Measurements from ENCODE around the gene CEP72.

CEP72 gene

DNA sequence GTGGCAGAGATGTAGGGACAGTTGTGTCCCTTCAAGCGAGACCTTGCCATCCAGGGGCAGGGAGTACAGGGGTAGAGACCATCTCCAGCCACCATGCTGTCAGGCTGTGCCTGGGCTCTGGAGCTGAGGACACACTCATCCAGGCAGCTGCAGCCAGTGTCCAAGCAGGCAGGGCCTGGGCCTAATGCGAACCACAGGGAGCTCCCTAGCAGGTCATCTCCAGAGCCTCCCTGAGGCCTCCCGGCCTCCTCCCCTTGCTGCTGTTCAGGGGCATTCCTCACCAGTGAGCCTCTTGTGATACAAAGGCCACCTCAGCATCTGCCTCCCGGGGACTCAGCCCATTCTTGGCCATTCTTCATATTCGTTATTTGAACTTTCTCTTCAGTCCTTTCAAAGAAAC, 46.0 kb downstream of the CEP72 start:
- no peak for DNase-seq (ENCODE audit: low spot score)

DNA sequence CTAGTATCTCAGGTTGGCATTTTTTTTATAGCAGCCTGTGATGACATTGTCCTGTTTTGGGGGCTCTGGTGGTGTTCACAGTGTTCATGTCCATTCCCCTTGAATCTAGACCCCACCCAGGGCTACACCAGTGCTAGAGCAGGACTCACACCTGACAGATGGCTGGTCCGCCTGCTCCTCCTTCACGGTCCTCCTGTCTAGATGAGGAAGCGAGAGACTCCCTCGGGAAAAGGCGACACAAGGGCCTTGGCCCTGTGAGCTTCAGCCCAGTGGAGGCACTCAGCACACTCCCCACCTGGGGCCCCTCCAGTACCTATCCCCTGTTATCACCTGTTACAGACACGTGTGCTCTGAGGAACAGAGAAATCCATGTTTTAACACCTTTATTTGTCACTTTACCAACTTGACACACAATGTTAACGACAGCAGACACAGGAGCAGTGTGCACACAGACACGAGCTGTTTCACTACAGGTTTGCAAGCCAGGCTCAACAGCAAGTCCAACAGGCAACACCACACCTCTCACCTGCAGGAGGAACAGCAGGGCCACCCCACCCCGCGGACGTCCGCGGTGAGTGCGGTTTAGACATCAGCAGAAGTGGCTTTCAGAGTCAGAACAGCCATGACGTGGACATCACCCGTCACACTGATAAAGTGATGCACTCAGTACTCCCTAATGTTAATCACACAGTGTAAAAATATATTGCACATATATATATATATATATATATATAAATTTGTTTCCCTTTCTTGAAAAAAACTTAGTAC, 47.5 kb downstream of the CEP72 start:
- no peak for DNase-seq (ENCODE audit: low spot score)

- DNase-seq (ENCODE audit: low spot score) = no peak
These were observed 48.4 kb downstream of the CEP72 start for GRCh38 chr5:660491-661030.

- DNase-seq (ENCODE audit: low spot score) = no peak
These were observed 50.0 kb downstream of the CEP72 start for GRCh38 chr5:661891-662750.

DNA sequence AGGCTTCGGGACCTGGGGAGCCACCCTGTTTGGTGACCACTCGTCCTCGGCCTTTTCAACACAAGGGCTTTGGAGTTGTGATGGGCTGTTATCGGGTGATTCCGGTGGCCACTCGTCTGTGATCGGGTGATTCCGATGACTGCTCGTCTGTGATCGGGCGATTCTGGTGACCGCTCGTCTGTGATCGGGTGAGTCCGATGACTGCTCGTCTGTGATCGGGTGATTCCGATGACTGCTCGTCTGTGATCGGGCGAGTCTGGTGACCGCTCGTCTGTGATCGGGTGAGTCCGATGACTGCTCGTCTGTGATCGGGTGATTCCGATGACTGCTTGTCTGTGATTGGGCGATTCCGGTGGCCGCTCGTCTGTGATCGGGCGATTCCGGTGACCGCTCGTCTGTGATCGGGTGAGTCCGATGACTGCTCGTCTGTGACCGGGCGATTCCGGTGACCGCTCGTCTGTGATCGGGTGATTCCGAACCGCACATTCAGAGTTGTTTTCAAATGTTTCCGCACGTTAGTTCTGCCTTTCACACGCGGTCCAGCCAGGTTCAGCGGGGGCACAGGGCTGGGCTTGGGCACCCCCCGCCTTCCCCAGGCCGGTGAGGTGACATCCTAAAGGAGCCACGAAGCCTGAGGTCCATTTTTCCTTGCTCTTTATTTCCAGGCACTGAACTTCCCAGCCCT, 50.8 kb downstream of the CEP72 start:
- DNase-seq (ENCODE audit: low spot score) = no peak

DNA sequence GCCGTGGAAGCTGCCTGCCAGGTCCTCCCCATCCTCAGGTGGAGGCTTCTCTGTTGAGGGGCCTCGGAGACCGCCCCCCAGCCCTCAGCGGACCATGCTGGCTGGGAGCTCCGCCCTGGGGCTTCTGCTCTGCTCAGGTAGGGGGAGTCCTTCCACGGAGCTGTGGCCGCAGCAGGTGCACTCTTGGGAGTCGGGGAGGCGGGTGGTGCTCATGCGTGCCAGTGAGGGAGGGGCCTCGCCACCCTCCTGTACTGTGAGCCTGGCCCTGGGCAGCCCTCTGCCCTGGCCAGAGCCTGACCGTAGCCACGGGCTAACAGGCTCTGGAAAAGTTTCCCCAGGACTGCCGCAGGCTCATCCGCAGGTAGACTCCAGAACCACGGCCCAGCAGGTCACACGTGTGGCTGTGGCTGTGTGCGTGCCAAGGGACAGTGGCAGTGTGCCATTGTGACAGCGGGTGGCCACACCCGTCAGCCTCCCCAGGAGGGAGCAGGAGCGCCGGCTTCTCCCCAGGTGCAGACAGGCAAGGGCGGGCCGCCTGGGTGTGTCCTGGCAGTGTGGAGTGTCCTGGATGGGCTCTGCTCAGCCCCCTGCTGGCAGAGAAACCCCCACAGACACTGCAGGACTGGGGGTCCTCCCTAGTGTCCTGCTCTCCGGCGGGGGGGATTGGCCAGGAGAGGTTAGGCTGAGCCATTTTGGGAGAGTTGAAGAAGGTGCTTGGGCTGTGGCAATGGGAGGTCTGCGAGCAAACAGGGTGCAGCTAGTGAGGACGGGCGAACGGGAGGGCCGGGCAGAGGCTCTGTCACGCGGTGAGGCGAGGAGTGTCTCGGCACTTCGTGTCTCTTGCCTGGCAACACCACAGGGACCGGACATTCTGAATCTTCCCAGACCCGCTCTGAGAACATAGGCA, 51.5 kb downstream of the CEP72 start:
- DNase-seq (ENCODE audit: low spot score) = no peak

DNA sequence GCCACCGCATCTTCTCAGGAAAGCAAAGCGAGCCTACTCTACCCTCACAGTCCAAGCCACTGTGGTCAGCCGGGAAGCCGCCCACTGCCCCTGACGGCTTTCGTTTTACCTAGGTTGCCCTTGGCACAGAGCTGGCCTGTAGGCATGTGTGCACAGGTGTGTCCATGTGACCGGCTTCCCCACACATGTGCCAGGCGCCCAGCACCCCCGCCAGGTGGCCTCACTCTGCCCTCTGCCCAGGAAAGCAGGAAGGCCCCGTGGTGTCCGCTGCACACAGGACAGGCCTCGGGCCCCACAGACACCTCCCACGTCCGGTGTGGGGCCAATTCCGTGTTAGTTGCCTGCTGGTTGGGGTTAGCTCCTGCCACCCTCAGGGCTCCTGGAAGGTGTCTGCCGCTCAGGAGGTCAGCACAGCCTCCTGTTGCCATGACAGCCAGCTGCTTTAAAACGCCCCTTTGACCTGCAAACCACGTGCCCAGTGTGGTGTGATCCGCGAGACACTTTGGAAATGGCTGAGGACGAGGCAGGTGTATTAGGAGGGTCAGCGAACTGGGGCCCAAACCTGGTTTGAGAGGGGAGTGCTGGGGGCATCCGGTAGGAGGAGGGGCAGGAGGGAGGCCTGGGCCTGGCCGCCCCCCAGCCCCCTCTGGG, 52.3 kb downstream of the CEP72 start:
- DNase-seq (ENCODE audit: low spot score) = no peak

GRCh38 chr5:664994-665360, 52.8 kb downstream of the CEP72 start:
- DNase-seq (ENCODE audit: low spot score) = no peak

DNA sequence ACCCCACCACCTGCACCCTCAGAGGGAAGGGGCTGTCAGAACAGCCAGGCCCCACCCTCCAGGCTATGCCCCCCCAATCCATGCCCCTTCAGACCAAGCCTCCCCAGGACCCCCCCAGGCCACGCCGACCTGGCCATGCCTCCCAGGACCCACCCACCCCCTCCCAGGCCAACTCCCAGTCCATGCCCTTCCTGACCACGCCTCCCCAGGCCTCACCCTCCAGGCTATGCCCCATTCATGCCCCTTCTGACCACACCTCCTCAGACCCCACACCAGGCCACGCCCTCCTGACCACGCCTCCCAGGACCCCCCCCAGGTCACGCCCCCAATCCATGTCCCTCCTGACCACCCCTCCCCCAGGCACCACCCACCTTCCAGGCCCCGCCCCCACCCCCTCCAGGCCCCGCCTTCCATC, 53.4 kb downstream of the CEP72 start:
- no peak for DNase-seq (ENCODE audit: low spot score)

DNA sequence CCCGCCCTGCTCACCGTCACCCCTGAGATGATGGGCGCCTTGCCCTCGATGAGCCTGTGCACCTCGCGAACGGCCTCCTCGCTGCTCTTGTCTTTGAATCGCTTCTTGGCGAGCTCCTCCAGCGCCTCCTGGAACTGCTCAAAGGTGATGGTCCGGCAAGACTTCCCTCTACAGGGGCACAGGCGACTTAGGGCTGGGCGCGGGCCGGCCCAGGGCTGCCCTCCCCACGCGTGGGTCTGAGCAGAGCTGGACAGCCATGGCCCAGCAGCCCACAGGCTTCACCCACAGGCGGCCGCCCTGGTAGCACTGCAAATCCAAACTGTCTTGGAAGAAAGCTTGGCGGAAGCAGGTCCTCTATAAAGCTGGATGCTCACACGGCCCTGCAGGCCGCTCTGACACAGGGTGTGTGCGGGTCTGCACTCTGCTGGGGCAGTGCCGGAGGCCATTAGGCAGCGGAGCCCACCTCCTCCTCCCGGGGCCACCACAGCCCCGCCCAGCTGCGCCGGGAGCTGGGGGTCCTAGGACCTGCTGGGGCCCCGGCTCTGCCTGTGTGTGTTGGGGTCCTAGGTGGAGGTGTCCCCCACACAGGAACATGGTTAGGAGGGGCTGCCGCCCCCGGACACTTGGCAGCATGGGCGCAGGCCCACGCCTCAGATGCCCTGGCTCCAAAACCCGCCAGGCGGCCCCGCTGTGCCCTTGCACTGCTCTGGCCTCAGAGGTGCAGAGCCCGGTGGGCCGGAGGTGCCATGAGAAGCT, 54.0 kb downstream of the CEP72 start:
- DNase-seq (ENCODE audit: low spot score) = no peak

GRCh38 chr5:666816-667498, 54.8 kb downstream of the CEP72 start:
- DNase-seq (ENCODE audit: low spot score) = no peak

GRCh38 chr5:668283-668995, 56.3 kb downstream of the CEP72 start:
- no peak for DNase-seq (ENCODE audit: low spot score)

DNA sequence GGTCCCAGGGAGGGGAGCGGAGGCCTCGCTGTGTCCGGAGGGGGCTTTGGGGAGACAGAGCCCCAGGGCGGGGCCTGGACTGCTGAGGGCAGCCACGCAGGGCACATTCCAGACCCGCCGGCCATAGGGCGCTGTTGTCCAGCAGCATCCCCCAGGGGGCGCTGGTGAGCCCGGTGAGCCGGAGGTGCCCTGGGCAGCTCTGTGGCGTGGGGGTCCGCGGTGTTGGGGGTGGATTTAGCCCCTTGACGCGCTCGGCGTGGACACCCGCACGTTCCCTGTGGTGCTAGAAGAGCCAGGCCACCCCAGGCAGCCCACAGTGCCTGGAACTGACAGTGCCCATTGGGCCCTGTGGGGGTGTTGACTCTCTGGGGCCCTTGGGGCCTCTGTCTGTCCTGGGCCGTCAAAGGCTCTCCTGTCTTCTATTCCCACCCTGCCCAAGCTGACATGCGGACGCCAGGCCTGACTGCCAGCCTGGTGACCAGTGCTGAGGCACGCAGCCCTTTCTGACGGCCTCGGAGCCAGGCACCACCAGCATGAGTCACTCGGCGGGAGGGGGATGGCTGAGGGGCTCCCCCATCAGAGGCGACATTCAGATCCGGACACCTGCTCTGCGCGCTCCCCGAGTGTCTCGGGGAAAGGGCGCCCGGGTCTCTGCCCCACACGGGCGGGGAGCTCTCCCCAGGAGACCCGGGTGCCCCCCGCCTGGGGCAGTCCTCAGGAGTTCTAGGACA, 57.1 kb downstream of the CEP72 start:
- DNase-seq (ENCODE audit: low spot score) = peak; percentile 50

- DNase-seq (ENCODE audit: low spot score) = no peak
These were observed 57.8 kb downstream of the CEP72 start for GRCh38 chr5:669842-670395.

- no peak for DNase-seq (ENCODE audit: low spot score)
These were observed 58.5 kb downstream of the CEP72 start for GRCh38 chr5:670396-671270.

DNA sequence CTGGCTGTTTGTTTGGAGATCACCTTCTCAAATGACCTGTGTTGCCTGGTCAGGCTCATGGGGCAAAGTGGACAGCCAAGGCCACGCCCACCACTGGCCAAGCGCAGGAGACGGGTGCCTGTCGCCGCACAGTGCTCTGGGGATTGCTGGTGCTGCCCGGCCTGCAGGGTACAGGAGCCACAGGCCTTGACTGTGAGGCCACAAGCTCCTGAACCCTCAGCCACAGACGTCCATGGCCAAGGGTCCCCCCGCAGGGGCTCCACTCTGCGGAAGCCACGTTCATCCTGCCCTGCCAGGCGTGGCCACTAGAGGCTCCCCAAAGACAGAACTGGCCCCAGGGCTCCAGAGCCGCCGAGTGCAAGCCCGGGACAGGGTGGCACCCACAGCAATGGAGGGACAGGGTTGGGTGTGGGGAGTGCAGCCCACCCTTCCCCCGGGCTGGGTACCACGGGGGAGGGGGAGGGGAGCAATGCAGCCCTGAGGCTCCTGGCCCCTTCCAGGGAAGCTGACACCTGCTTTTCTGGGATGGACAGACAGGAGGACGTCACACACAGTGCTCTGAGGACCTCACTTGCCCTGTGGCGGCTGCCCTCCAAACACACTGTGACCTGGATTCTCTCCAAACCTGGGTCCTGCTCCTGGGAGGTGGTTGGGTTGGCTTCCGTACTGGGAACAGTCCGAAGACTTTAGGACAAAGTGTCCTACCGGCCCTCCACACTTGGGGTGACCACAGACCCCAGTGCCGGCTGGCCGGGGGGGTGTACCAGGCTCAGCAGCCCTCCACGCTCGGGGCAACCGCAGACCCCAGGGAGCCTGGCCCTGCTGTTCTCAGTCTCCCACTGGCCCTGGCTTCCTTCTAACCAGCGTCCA, 59.6 kb downstream of the CEP72 start:
- peak; percentile 68 for DNase-seq (ENCODE audit: low spot score)
